Esophagus (tissue), 2 donors: ENCODE measurements around the gene STAG2. TPM values are rescaled to one million over a fixed set of nuclear protein-coding genes. Genes with fewer than 3 reads are reported as not detected.

Source experiments
- H3K27ac ChIP-seq, 2 donors: one replicate each; pipeline ENCODE4 v1.5.1; 2013; ENCODE audit warnings: low read depth in 2 of 2, mild to moderate bottlenecking in 2 of 2, inconsistent platforms in 1 of 2, low read length in 1 of 2, moderate library complexity in 1 of 2
- H3K27me3 ChIP-seq, 2 donors: one replicate each; pipeline ENCODE4 v1.6.1; 2013; ENCODE audit warnings: low read length in 2 of 2, control low read depth in 1 of 2, mild to moderate bottlenecking in 1 of 2; ENCODE audit not compliant: insufficient read depth in 2 of 2, control insufficient read depth in 1 of 2
- H3K36me3 ChIP-seq, 2 donors: one replicate each; pipeline ENCODE4 v1.6.1; 2013; ENCODE audit warnings: low read length in 1 of 2; ENCODE audit not compliant: control insufficient read depth in 2 of 2, insufficient read depth in 2 of 2
- H3K4me1 ChIP-seq, 2 donors: one replicate each; pipeline ENCODE4 v1.6.1; 2013; ENCODE audit warnings: low read length in 1 of 2; ENCODE audit not compliant: control insufficient read depth in 2 of 2, insufficient read depth in 2 of 2
- H3K4me3 ChIP-seq, 2 donors: one replicate each; pipeline ENCODE4 v1.5.1; 2013; ENCODE audit warnings: low read length in 2 of 2, mild to moderate bottlenecking in 2 of 2, low read depth in 1 of 2, moderate library complexity in 1 of 2
- H3K9me3 ChIP-seq, 2 donors: one replicate each; pipeline ENCODE4 v1.6.1; 2013; ENCODE audit warnings: mild to moderate bottlenecking in 2 of 2, low read depth in 1 of 2, low read length in 1 of 2, moderate library complexity in 1 of 2; ENCODE audit not compliant: control insufficient read depth in 2 of 2, insufficient read depth in 1 of 2
- WGBS, 2 donors: extraction: QIAGEN DNeasy Blood & Tissue Kit; methylation state at CpG; one replicate each; pipeline ENCODE4 v1.1.7; 2013; 5-methylcytosine and 5-hydroxymethylcytosine counted together
- polyA plus RNA-seq, 2 donors: library from polyadenylated mRNA; stranded (reverse); fragments of 200-250 nt; gene quantifications; one replicate each; pipeline ENCODE4 v1.2.3, GENCODE V29; 2013
- donor health status: healthy with polysubstance abuse.
- donor health status: Bipolar disorder and iron deficiency.

The STAG2 gene
- polyA plus RNA-seq, 2 donors = 13.5 to 14.8 TPM

GRCh38 chrX:123990602-123991001 is 29.1 kb downstream of the STAG2 start:
- WGBS, 2 donors = 44 to 62% methylated on average over 3 of the region's 3 CpGs
- no peaks in the 10 kb centered on the region for H3K9me3 ChIP-seq

DNA sequence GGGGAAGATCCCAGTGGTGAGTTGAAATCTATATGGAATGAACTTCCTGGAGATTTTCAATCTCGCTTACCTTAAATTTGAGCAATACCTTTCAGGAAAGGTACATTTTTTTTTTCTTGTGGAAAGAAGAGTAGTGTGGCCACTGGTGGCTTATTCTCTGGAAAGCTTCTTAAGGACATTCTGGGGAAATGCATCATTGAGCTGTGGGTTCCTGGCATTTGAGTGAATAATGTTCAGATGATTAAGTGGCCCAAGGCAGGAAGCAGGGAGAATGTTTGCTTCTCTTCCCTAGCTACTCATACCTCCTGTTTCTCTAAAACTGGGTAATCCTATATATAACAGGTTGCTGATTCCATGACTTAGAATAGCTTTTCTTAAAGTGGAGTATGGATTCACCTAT is 31.8 kb downstream of the STAG2 start:
- H3K9me3 ChIP-seq = no peaks in the 10 kb centered on the region
- 93 to 98% methylated on average over 1 of the region's 1 CpG for WGBS, 2 donors
- no peaks in the 10 kb centered on the region for H3K4me1 ChIP-seq
- no peaks in the 10 kb centered on the region for H3K27me3 ChIP-seq
- no peak overlapping the region for H3K27ac ChIP-seq
- no peak overlapping the region for H3K4me3 ChIP-seq
- no peaks in the 10 kb centered on the region for H3K36me3 ChIP-seq

More at GRCh38 chrX:123990602-123991001, 29.1 kb downstream of the STAG2 start:
- Histone ChIP-seq H3K4me3 (no peak overlapping the region), H3K27ac (no peak overlapping the region), H3K4me1 (no peaks in the 10 kb centered on the region), H3K27me3 (no peaks in the 10 kb centered on the region), H3K36me3 (no peaks in the 10 kb centered on the region)

DNA sequence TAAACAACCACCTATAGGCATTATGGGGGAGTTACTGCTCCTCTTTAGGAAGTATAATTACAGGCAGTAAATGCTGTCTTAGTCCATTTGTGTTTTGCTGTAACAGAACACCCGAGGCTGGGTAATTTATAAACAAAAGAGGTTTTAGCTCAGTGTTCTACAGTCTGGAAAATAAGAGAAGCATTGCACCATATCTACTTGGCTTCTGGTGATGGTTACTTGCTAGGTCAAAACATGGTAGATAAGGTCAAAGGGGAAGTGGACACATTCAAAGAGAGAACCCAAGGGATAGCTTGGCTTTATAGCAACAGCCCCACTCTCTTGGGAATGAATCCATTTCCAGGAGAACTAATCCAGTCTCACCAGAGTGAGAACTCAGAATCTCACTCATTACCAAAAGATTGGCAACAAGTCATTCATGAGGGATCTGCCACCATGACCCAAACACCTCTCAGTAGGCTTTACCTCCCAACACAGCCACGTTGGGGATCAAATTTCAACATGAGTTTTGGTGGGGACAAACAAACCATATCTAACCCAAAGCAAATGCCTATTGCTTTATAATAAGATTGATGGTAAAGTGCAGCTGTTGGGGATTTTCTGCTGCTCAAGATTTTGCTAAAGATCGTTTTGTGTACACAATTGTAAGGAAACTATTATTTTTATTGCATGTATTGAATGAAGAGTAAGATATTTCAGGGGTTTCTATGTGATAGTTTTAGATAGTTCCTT is 32.6 kb downstream of the STAG2 start:
- Histone ChIP-seq H3K36me3 (no peaks in the 10 kb centered on the region), H3K4me3 (no peak overlapping the region), H3K4me1 (no peaks in the 10 kb centered on the region), H3K27ac (no peak overlapping the region), H3K27me3 (no peaks in the 10 kb centered on the region), H3K9me3 (no peaks in the 10 kb centered on the region)
- WGBS, 2 donors = 23 to 24% methylated on average over 3 of the region's 3 CpGs

DNA sequence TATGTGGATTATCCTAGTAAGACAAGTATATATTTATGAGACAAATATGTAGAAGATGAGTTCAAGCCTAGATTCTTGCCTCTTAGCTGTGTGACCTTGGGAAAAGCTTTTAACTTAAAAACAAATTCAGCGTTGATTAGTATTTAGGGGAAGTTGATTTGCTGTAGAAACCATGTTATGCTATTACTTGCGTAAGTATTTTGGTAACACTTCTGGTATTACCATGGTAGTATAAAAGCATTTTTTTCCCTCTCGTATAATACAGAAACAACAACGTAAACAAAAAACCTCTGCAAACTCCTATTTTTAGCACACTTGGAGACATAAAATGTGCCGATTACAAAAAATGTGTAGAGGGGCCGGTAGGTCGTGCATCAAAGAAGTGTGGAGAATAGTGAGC is 33.2 kb downstream of the STAG2 start:
- whole genome bisulfite sequencing, 2 donors = 66 to 79% methylated on average over 7 of the region's 7 CpGs
- Histone ChIP-seq H3K4me1 (no peaks in the 10 kb centered on the region), H3K4me3 (no peak overlapping the region), H3K9me3 (no peaks in the 10 kb centered on the region), H3K27me3 (no peaks in the 10 kb centered on the region), H3K36me3 (no peaks in the 10 kb centered on the region), H3K27ac (no peak overlapping the region)

- Histone ChIP-seq H3K27ac (no peak overlapping the region), H3K9me3 (no peaks in the 10 kb centered on the region), H3K36me3 (no peaks in the 10 kb centered on the region), H3K27me3 (no peaks in the 10 kb centered on the region), H3K4me1 (no peaks in the 10 kb centered on the region), H3K4me3 (no peak overlapping the region)
- WGBS, 2 donors = 76 to 85% methylated on average over 2 of the region's 2 CpGs
Measured at GRCh38 chrX:124001581-124001980, 40.1 kb downstream of the STAG2 start.

DNA sequence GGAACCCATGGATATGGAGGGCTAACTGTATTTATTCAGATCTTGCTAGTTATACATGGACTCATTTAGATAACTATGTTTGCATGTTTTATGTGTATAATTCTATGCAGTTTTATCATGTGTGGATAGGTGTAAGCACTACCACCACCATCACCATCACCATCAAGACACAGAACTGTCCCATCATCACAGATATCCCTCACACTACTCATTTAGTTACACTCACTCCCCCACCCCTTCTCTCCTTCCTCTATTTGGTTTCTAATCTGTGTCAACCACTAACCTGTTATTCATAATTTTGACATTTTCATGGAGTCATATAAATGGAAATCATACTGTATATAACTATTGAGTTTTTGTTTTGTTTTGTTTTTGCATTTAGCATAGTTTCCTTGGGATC is 43.7 kb downstream of the STAG2 start:
- no peaks in the 10 kb centered on the region for H3K4me1 ChIP-seq
- no peaks in the 10 kb centered on the region for H3K27me3 ChIP-seq
- no peaks in the 10 kb centered on the region for H3K9me3 ChIP-seq
- no peak overlapping the region for H3K4me3 ChIP-seq
- H3K27ac ChIP-seq = no peak overlapping the region
- H3K36me3 ChIP-seq = no peaks in the 10 kb centered on the region

GRCh38 chrX:124010157-124010556 is 48.7 kb downstream of the STAG2 start:
- H3K9me3 ChIP-seq = no peaks in the 10 kb centered on the region
- WGBS, 2 donors = 64 to 71% methylated on average over 3 of the region's 3 CpGs
- no peaks in the 10 kb centered on the region for H3K36me3 ChIP-seq
- no peak overlapping the region for H3K27ac ChIP-seq
- no peak overlapping the region for H3K4me3 ChIP-seq
- H3K4me1 ChIP-seq = no peaks in the 10 kb centered on the region
- H3K27me3 ChIP-seq = no peaks in the 10 kb centered on the region

DNA sequence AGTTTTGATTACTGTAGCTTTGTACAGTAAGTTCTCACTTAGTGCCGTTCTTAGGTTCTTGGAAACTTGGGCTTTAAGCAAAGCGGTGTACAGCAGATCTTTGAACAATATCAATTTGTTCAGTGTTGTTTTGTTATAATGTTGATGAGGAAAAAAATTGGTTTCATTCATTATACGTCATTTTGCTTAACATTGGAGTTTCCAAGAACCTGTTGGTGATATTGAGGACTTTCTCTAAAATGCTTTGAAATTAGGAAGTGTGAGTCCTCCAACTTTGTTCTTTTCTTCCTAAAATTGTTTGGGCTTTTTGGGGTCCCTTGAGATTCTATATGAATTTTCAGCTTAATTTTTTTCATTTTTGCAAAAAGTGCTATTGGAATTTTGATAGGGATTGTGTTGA is 49.1 kb downstream of the STAG2 start:
- H3K4me3 ChIP-seq = no peak overlapping the region
- WGBS, 2 donors = 86 to 88% methylated on average over 3 of the region's 3 CpGs
- no peak overlapping the region for H3K27ac ChIP-seq
- no peaks in the 10 kb centered on the region for H3K27me3 ChIP-seq
- H3K4me1 ChIP-seq = no peaks in the 10 kb centered on the region
- H3K36me3 ChIP-seq = no peaks in the 10 kb centered on the region
- H3K9me3 ChIP-seq = no peaks in the 10 kb centered on the region

- Histone ChIP-seq H3K4me1 (no peaks in the 10 kb centered on the region), H3K4me3 (no peak overlapping the region)
- 96% methylated on average over 1 of the region's 1 CpG for WGBS, 2 donors
Measured at GRCh38 chrX:124015721-124016120, 54.2 kb downstream of the STAG2 start.

GRCh38 chrX:124016825-124017224 is 55.3 kb downstream of the STAG2 start:
- Histone ChIP-seq H3K36me3 (no peaks in the 10 kb centered on the region), H3K9me3 (no peaks in the 10 kb centered on the region)
- 81 to 94% methylated on average over 1 of the region's 1 CpG for WGBS, 2 donors

More at GRCh38 chrX:124015721-124016120, 54.2 kb downstream of the STAG2 start:
- H3K27me3 ChIP-seq = no peaks in the 10 kb centered on the region
- H3K9me3 ChIP-seq = no peaks in the 10 kb centered on the region
- H3K27ac ChIP-seq = no peak overlapping the region
- no peaks in the 10 kb centered on the region for H3K36me3 ChIP-seq

More at GRCh38 chrX:124016825-124017224, 55.3 kb downstream of the STAG2 start:
- H3K27me3 ChIP-seq = no peaks in the 10 kb centered on the region
- no peak overlapping the region for H3K27ac ChIP-seq
- no peak overlapping the region for H3K4me3 ChIP-seq
- H3K4me1 ChIP-seq = no peaks in the 10 kb centered on the region
